ENCODE measurements around the gene OR2L2.
"Not testable (repeated sequence)": the region's sequence is repeated elsewhere in the genome, so short reads cannot be mapped to it uniquely, and the experiment has no call there.

DNA sequence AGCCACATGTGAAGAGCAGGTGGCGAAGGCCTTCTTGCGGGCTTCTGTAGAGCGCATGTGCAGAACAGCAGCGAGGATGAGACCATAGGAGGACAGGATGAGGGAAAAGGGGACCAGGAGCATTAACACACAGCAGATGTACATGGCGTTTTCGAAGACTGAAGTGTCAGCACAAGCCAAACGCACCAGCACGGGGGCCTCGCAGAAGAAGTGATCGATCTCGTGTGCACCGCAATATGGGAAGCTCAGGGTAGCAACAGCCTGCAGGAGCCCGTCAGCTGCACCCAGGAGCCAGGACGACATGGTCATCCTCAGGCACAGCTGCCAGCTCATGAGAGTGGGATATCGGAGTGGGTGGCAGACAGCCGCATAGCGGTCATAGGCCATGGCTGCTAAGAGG, 54.0 kb downstream of the OR2L2 start:
- TF ChIP-seq CTCF, POLR2A, POLR2AphosphoS5, EP300 (IDR thresholded peaks at IDR 0.05): not testable (repeated sequence)

All from suprapubic skin (tissue), 4 donors.